HT-29 (cell line): Measurements from ENCODE around the gene BCL2L12. TPM values are rescaled to one million over a fixed set of nuclear protein-coding genes. Genes with fewer than 3 reads are reported as not detected.

Experiments
- DNase-seq: peaks from one replicate; pipeline ENCODE4 v3.0.0-alpha.2; 2015; ENCODE audit warnings: low spot score
- total RNA-seq: library from RNA; depleted of rRNA; stranded (reverse); fragments of >200 nt; shearing (Covaris generic); gene quantifications from 2 replicates; pipeline ENCODE4 v1.2.3, GENCODE V29; 2014

The BCL2L12 gene
- total RNA-seq, 1 experiment from 2014 or later, result 100 TPM

GRCh38 chr19:49684251-49684982 is 18.7 kb downstream of the BCL2L12 start:
- peak; percentile 48 for DNase-seq

- DNase-seq, result no peak
Measured at GRCh38 chr19:49684983-49685553, 19.3 kb downstream of the BCL2L12 start.

GRCh38 chr19:49685845-49686332 is 20.2 kb downstream of the BCL2L12 start:
- DNase-seq, result no peak

- DNase-seq, result no peak
Measured at GRCh38 chr19:49686503-49687088, 20.9 kb downstream of the BCL2L12 start.

- DNase-seq, result no peak
Measured at GRCh38 chr19:49687150-49687549, 21.4 kb downstream of the BCL2L12 start.

GRCh38 chr19:49687566-49688316 is 22.0 kb downstream of the BCL2L12 start:
- no peak for DNase-seq

GRCh38 chr19:49688531-49689132 is 22.9 kb downstream of the BCL2L12 start:
- DNase-seq, result peak; percentile 28

GRCh38 chr19:49689133-49690078 is 23.7 kb downstream of the BCL2L12 start, which contains the start of gene ADM5:
TSS of gene ADM5 (plus strand) at chr19:49689594. CDS start at chr19:49689838, 244 bp downstream.
- peak; percentile 90 for DNase-seq

GRCh38 chr19:49690079-49690655 is 24.4 kb downstream of the BCL2L12 start:
- DNase-seq, result no peak

GRCh38 chr19:49690656-49691242 is 25.0 kb downstream of the BCL2L12 start, which contains the start of gene CPT1C:
TSS of gene CPT1C (plus strand) at chr19:49691116. CDS start at chr19:49692253, 1,137 bp downstream.
- peak; percentile 69 for DNase-seq

- DNase-seq, result no peak
Measured at GRCh38 chr19:49691243-49692146, 25.8 kb downstream of the BCL2L12 start.

- DNase-seq, result no peak
Measured at GRCh38 chr19:49692147-49692506, 26.4 kb downstream of the BCL2L12 start.

- DNase-seq, result no peak
Measured at GRCh38 chr19:49696115-49696514, 30.4 kb downstream of the BCL2L12 start.

GRCh38 chr19:49696865-49697264 is 31.1 kb downstream of the BCL2L12 start:
- no peak for DNase-seq

GRCh38 chr19:49699364-49699763 is 33.6 kb downstream of the BCL2L12 start:
- DNase-seq, result no peak

GRCh38 chr19:49700563-49700962 is 34.8 kb downstream of the BCL2L12 start:
- DNase-seq, result no peak

GRCh38 chr19:49701271-49701786 is 35.6 kb downstream of the BCL2L12 start:
- no peak for DNase-seq
